Activated effector memory CD4-positive, alpha-beta T cell treated with anti-CD3 and anti-CD28 coated beads, Interleukin-2, amount 50 U/mL, for 16 hours (primary cell): ENCODE results near the gene HIBADH.
"Not testable (repeated sequence)": the region's sequence is repeated elsewhere in the genome, so short reads cannot be mapped to it uniquely, and the experiment has no call there.

Experiments used
- DNase-seq: peaks from one replicate; pipeline ENCODE4 v3.0.0-alpha.2; 2020

Gene HIBADH

DNA sequence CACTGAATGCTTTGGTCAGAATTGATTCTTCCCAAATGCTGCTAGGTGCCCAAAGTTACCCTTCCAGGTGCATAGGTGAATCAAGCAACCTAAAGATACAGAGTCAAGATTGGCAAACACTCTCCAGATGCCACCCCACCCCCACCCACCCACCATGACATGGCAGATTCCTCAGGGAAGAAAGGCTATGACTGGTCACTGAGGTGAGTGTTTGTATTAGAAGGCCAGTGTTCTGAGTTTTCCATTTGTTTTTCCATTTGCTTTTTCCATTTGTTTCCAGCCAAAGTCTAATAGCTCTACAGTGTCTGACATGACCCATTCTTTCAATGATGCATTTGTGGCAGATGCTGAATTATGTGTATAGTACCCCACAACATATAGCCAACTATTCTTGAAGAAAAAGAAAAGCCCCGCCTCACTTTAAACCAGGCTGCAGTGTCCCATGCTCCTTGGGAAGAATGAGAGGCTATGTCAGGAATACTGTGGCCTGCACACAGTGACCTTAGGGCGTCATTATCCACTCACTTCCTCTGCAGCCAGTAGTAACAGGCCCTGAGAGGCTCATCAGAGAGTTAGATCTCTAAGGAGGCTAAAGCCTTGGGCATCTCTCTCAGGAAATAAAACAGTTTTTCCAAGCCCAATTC, 16.1 kb upstream of the HIBADH start:
- no peak for DNase-seq

DNA sequence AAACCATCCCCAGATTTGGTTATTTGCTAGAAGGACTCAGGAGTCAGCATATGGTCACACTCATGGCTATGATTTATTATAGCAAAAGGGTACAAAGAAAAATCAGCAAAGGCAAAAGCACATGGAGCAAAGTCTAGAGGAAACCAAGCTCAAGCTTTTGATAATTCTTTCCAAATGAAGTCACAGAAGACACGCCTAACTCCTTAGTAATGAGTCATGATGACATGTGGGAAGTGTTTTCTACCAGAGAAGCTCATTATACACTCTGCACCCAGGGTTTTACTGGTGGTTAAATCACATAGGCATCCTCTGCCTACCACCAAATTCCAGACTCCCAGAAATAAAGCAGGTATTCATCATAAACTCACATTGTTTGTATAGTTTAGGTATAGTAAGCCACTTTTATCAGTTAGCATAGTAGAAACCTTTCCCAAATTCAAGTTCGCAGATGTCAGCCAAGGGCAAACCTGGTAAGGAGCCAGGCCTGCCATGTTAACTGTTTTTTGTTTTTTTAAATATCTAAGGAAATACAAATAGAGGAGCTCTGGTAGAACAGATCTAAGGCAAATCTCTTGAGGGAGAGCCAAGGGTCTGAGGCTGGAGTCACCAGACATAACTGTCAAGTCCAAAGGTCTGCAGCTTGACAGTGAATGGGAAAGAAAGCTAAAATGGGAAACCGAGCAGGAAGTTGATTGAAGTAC, 15.4 kb upstream of the HIBADH start:
- no peak for DNase-seq

DNA sequence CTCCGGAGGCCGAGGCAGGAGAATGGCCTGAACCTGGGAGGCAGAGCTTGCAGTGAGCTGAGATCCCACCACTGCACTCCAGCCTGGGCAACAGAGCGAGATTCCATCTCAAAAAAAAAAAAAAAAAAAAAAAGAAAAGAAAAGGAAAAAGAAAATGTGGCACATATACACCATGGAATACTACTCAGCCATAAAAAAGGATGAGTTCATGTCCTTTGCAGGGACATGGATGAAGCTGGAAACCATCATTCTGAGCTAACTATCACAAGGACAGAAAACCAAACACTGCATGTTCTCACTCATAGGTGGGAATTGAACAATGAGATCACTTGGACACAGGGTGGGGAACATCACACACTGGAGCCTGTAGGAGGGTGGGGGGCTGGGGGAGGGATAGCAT, 11.4 kb upstream of the HIBADH start:
- not testable (repeated sequence) for DNase-seq

- DNase-seq, result no peak
Measured at GRCh38 chr7:27671675-27672074, 9.0 kb upstream of the HIBADH start.

DNA sequence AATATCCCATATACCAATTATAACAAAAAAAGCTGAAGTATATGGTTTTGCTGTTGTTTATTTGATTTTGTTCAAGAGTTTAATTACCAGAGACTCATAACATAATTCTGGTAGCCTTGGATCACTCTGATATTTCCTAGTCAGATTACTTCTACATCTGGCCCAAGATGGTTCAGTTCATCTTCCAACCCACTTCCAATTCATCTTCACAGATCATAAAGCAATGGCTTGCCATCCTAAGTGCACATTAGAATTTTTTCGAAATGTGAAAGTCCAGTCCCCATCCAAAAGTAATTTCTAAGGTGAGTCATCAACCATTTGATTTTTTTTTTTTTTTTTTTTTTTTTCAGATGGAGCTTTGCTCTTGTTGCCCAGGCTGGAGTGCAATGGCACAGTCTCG, 8.0 kb upstream of the HIBADH start:
- DNase-seq, result no peak

- DNase-seq, result no peak
Measured at GRCh38 chr7:27670177-27670576, 7.5 kb upstream of the HIBADH start.

DNA sequence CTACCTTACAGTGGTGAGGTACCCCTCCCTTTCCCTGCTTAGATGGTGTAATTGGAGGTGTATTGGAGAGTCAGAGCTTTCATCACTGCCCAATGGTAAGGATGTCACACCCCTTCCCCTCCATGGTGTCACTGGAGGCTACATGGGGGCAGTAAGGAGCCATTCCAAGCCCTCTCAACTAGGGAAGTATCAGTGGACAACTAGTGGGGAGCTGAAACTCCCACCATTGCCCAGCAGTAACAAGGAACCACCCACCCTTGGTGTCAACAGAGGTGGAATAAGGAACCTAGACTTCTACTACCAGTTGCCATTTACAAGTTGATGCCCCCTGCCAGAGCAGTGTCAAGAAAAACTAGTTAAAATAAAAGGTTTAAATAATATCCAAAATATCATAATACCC, 2.8 kb upstream of the HIBADH start:
- no peak for DNase-seq

- DNase-seq, result no peak
Measured at GRCh38 chr7:27663989-27664331, 1.3 kb upstream of the HIBADH start.

- peak; percentile 67 for DNase-seq
Measured at GRCh38 chr7:27661811-27662489, 733 bp downstream of the HIBADH start.

DNA sequence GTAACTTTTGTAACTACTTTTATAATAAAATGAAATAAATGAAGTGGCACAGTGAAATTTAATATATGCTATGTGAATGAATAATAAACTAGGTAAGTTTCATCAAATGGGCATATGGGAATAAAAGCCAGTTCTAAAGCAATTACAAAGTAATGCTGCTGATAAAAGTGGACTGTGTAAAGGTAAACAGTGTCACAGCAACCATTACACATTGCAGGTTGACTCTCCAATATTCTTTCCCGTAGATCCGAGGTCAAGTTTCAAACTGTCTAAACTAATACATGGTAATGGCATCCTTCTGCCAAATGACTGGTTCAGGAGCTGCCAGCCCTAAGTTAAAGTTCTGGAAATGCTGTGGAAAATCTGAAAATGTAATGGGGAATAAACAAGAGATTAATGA, 6.0 kb downstream of the HIBADH start:
- no peak for DNase-seq

DNA sequence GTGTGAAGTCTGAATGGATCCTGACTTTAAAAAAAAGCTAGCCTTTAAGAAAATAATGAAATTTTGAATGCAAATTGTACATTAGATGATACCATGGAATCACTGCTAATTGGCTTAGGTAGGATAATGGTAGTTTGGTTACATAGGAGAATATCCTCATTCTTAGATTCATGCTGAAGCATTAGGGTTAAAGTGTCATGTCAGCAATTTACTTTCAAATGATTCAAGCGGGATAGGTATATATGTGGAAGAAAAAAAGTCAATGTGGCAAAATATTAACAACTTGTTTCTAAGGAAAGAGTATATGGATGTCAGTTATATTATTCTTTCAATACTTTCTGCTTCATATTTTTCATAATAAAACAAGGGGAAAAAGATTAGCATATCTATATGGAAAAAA, 7.5 kb downstream of the HIBADH start:
- DNase-seq, result no peak

DNA sequence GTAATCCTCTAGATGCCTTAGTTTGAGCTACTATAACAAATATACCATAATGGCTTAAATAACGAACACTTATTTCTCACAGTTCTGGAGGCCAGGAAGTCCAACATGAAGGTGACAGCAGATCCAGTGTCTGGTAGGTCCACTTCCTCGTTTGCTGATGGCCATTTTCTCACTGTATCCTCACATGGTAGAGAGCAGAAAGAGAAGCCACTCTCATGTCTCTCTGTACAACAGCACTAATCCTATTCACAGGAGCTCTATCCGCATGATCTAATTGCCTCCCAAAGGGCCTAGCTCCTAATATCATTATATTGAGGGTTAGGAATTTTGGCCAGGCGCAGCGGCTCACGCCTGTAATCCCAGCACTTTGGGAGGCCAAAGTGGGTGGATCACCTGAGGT, 10.2 kb downstream of the HIBADH start:
- no peak for DNase-seq

DNA sequence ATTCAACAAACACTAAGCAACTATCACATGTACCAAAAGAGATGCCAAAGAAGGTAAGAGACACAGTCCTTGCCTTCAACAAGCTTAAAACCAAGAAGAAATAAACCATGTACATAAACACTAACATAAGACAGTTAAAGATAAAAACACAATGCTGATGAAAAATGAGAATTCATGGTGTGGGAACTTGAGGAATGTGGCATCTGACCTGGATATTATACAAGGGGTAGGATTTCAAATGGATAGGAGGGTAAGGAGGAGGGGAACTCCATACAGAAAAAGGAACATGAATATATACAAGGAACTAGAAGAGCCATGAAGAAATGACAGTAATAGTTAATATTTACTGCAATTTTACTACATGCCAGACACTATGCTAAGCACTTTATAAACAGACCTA, 11.0 kb downstream of the HIBADH start:
- DNase-seq, result no peak

GRCh38 chr7:27650283-27650682, 12.4 kb downstream of the HIBADH start:
- no peak for DNase-seq

GRCh38 chr7:27647489-27647888, 15.2 kb downstream of the HIBADH start:
- no peak for DNase-seq

GRCh38 chr7:27647046-27647445, 15.6 kb downstream of the HIBADH start:
- no peak for DNase-seq

GRCh38 chr7:27642271-27642670, 20.4 kb downstream of the HIBADH start:
- no peak for DNase-seq

GRCh38 chr7:27641581-27642230, 21.0 kb downstream of the HIBADH start:
- no peak for DNase-seq

GRCh38 chr7:27640884-27641574, 21.7 kb downstream of the HIBADH start:
- no peak for DNase-seq

DNA sequence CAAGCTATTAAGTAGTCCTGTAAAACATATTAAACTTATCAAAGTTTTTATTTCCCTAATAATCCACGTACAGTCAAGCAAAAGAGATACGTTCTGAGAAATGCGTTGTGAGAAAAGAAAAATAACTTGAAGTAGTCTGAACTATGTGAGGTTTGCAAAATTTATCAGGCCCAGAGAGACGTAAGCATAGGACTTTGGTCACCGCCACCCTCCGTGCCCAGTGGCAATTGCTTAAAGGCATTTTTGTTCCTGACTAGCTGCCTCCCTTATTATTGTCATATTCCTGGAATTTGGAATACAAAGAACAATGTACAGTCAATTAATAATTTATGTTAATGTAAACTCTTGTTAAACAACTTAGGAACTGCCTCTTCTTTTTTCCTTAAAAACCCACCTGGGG, 22.8 kb downstream of the HIBADH start:
- DNase-seq, result no peak

GRCh38 chr7:27639048-27639447, 23.6 kb downstream of the HIBADH start:
- not testable (repeated sequence) for DNase-seq

- no peak for DNase-seq
Measured at GRCh38 chr7:27636326-27637006, 26.2 kb downstream of the HIBADH start.

DNA sequence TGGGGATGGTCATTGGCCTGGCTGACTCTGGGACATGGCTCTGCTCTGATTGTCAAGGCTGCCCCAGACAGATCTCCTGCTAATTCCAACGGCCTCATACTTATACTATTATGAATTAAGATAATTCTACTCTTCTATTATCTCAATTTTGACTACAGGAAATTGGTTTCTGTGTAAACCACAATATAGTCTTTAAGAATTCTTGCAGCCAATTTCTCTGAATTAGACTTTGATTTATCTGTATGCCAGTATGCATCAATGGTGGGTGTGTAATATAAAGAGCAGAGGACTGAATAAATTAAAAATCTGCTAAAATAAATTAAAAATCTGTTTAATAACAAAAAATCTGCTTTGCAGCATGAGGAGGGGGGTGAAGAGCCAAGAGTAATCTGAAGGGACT, 27.0 kb downstream of the HIBADH start:
- DNase-seq, result no peak
